Karpas-422 (cell line): ENCODE results near the gene LRRC15. TPM values are rescaled to one million over a fixed set of nuclear protein-coding genes. Genes with fewer than 3 reads are reported as not detected.

Source experiments
- DNase-seq: peaks from one replicate; pipeline ENCODE4 v3.0.0-alpha.2; 2015
- H2AFZ ChIP-seq: fragments of 200-600 bp; sonication (generic); 2 replicates; pipeline ENCODE4 v1.6.1; 2014; ENCODE audit warnings: antibody characterized with exemption, low read length, mixed read lengths
- H3K27ac ChIP-seq: fragments of 200-600 bp; sonication (generic); 2 replicates; pipeline ENCODE4 v1.5.1; 2014; ENCODE audit warnings: mild to moderate bottlenecking, low read length, moderate library complexity
- H3K27me3 ChIP-seq: fragments of 200-600 bp; sonication (generic); 2 replicates; pipeline ENCODE4 v1.6.1; 2014; ENCODE audit warnings: low read length, mixed read lengths
- H3K36me3 ChIP-seq: fragments of 200-600 bp; sonication (generic); 2 replicates; pipeline ENCODE4 v1.6.1; 2014; ENCODE audit warnings: low read length, mixed read lengths; ENCODE audit not compliant: insufficient read depth
- H3K4me1 ChIP-seq: fragments of 200-600 bp; sonication (generic); 2 replicates; pipeline ENCODE4 v1.6.1; 2014; ENCODE audit warnings: mild to moderate bottlenecking, low read length, mixed read lengths
- H3K4me2 ChIP-seq: fragments of 200-600 bp; sonication (generic); 2 replicates; pipeline ENCODE4 v1.6.1; 2014; ENCODE audit warnings: low read length, low read depth, mild to moderate bottlenecking; ENCODE audit not compliant: poor library complexity, severe bottlenecking
- H3K4me3 ChIP-seq: fragments of 200-600 bp; sonication (generic); 2 replicates; pipeline ENCODE4 v1.5.1; 2014; ENCODE audit warnings: mild to moderate bottlenecking, antibody characterized with exemption, low read length, mixed read lengths
- H3K79me2 ChIP-seq: fragments of 200-600 bp; sonication (generic); 2 replicates; pipeline ENCODE4 v1.6.1; 2014; ENCODE audit warnings: mild to moderate bottlenecking, low read length, mixed read lengths
- H3K9ac ChIP-seq: fragments of 200-600 bp; sonication (generic); 2 replicates; pipeline ENCODE4 v1.6.0; 2014; ENCODE audit warnings: low read length
- H3K9me2 ChIP-seq: fragments of 200-600 bp; sonication (generic), shearing (Covaris generic); replicated peaks from 2 replicates; pipeline ENCODE4 v1.6.0; 2014; ENCODE audit warnings: mild to moderate bottlenecking, low read length, moderate library complexity; ENCODE audit not compliant: insufficient read depth
- H3K9me3 ChIP-seq: fragments of 300-700, 200-600 bp; sonication (generic); 2 replicates; pipeline ENCODE4 v1.6.1; 2014; ENCODE audit warnings: low read length, mixed read lengths
- H4K20me1 ChIP-seq: fragments of 200-600 bp; sonication (generic); 2 replicates; pipeline ENCODE4 v1.6.1; 2014; ENCODE audit warnings: mild to moderate bottlenecking, antibody characterized with exemption, low read length, low read depth; ENCODE audit not compliant: insufficient read depth
- total RNA-seq: library from RNA; depleted of rRNA; stranded (reverse); fragments of >200 nt; shearing (Covaris generic); gene quantifications from 2 replicates; pipeline ENCODE4 v1.2.3, GENCODE V29; 2014; ENCODE audit warnings: low replicate concordance

LRRC15 gene
- total RNA-seq, 1 experiment from 2014 or later, result not detected

GRCh38 chr3:194333212-194333980, 36.1 kb downstream of the LRRC15 start:
- Histone ChIP-seq H3K79me2 (no peaks in the 10 kb centered on the region), H3K4me3 (no peak overlapping the region), H3K36me3 (no peaks in the 10 kb centered on the region), H3K9me2 (no peaks in the 10 kb centered on the region), H2AFZ (no peak overlapping the region), H3K27ac (no peak overlapping the region), H3K4me1 (0 out of 2 replicates have a peak, but pooled peaks cover 2% of the 10 kb centered on the region), H3K27me3 (no peaks in the 10 kb centered on the region), H3K4me2 (peak overlapping the region; percentile 27), H3K9me3 (no peaks in the 10 kb centered on the region), H3K9ac (no peak overlapping the region), H4K20me1 (no peaks in the 10 kb centered on the region; the same call in 1 of the 2 replicates)
- peak; percentile 94 for DNase-seq

GRCh38 chr3:194332858-194333211, 36.7 kb downstream of the LRRC15 start:
- H3K27ac ChIP-seq, result no peak overlapping the region
- no peaks in the 10 kb centered on the region for H3K79me2 ChIP-seq
- 0 out of 2 replicates have a peak, but pooled peaks cover 2% of the 10 kb centered on the region for H3K4me1 ChIP-seq
- no peak overlapping the region for H2AFZ ChIP-seq
- no peak overlapping the region for H3K9ac ChIP-seq
- DNase-seq, result no peak
- no peak overlapping the region for H3K4me3 ChIP-seq
- no peaks in the 10 kb centered on the region for H3K9me2 ChIP-seq
- H3K4me2 ChIP-seq, result no peak overlapping the region
- no peaks in the 10 kb centered on the region; the same call in 1 of the 2 replicates for H4K20me1 ChIP-seq
- H3K36me3 ChIP-seq, result no peaks in the 10 kb centered on the region
- H3K9me3 ChIP-seq, result no peaks in the 10 kb centered on the region
- H3K27me3 ChIP-seq, result no peaks in the 10 kb centered on the region

- Histone ChIP-seq H3K27me3 (no peaks in the 10 kb centered on the region), H3K4me3 (no peak overlapping the region), H3K9me3 (peaks cover 16% of the 10 kb centered on the region; the same call in 1 of the 2 replicates), H2AFZ (no peak overlapping the region), H3K9ac (no peak overlapping the region), H3K4me2 (no peak overlapping the region), H3K27ac (no peak overlapping the region), H3K4me1 (0 out of 2 replicates have a peak, but pooled peaks cover 2% of the 10 kb centered on the region), H3K79me2 (no peaks in the 10 kb centered on the region), H3K36me3 (no peaks in the 10 kb centered on the region), H4K20me1 (no peaks in the 10 kb centered on the region; the same call in 1 of the 2 replicates), H3K9me2 (no peaks in the 10 kb centered on the region)
- no peak for DNase-seq
Observed at GRCh38 chr3:194330579-194330978, 39.0 kb downstream of the LRRC15 start.

- H3K4me1 ChIP-seq, result 0 out of 2 replicates have a peak, but pooled peaks cover 2% of the 10 kb centered on the region
- no peaks in the 10 kb centered on the region; the same call in 1 of the 2 replicates for H4K20me1 ChIP-seq
- no peak overlapping the region for H3K27ac ChIP-seq
- no peaks in the 10 kb centered on the region for H3K27me3 ChIP-seq
- no peaks in the 10 kb centered on the region for H3K36me3 ChIP-seq
- no peak for DNase-seq
- H3K9me2 ChIP-seq, result no peaks in the 10 kb centered on the region
- no peak overlapping the region for H3K9ac ChIP-seq
- H3K79me2 ChIP-seq, result no peaks in the 10 kb centered on the region
- H3K9me3 ChIP-seq, result peaks cover 19% of the 10 kb centered on the region; the same call in 1 of the 2 replicates
- H2AFZ ChIP-seq, result no peak overlapping the region
- no peak overlapping the region for H3K4me2 ChIP-seq
- H3K4me3 ChIP-seq, result no peak overlapping the region
Observed at GRCh38 chr3:194330160-194330559, 39.4 kb downstream of the LRRC15 start.

GRCh38 chr3:194329583-194329965, 40.0 kb downstream of the LRRC15 start:
- no peaks in the 10 kb centered on the region for H3K36me3 ChIP-seq
- no peak for DNase-seq
- H3K27me3 ChIP-seq, result no peaks in the 10 kb centered on the region
- no peak overlapping the region for H3K4me3 ChIP-seq
- no peaks in the 10 kb centered on the region for H3K79me2 ChIP-seq
- no peak overlapping the region for H3K4me2 ChIP-seq
- H2AFZ ChIP-seq, result no peak overlapping the region
- H3K9me2 ChIP-seq, result no peaks in the 10 kb centered on the region
- H3K4me1 ChIP-seq, result 0 out of 2 replicates have a peak, but pooled peaks cover 2% of the 10 kb centered on the region
- no peaks in the 10 kb centered on the region; the same call in 1 of the 2 replicates for H4K20me1 ChIP-seq
- H3K9me3 ChIP-seq, result peaks cover 25% of the 10 kb centered on the region; the same call in 1 of the 2 replicates
- no peak overlapping the region for H3K9ac ChIP-seq
- H3K27ac ChIP-seq, result no peak overlapping the region

GRCh38 chr3:194328942-194329582, 40.5 kb downstream of the LRRC15 start:
- Histone ChIP-seq H3K9me3 (peaks cover 25% of the 10 kb centered on the region; the same call in 1 of the 2 replicates), H3K4me2 (no peak overlapping the region), H3K9ac (no peak overlapping the region), H2AFZ (no peak overlapping the region), H3K79me2 (no peaks in the 10 kb centered on the region), H3K4me3 (no peak overlapping the region), H3K27me3 (no peaks in the 10 kb centered on the region), H3K4me1 (0 out of 2 replicates have a peak, but pooled peaks cover 2% of the 10 kb centered on the region), H3K36me3 (no peaks in the 10 kb centered on the region), H4K20me1 (no peaks in the 10 kb centered on the region; the same call in 1 of the 2 replicates), H3K9me2 (no peaks in the 10 kb centered on the region), H3K27ac (no peak overlapping the region)
- no peak for DNase-seq

- H3K4me2 ChIP-seq, result no peak overlapping the region
- no peak for DNase-seq
- H3K27ac ChIP-seq, result no peak overlapping the region
- H3K9me3 ChIP-seq, result peaks cover 25% of the 10 kb centered on the region; the same call in 1 of the 2 replicates
- H3K4me3 ChIP-seq, result no peak overlapping the region
- no peaks in the 10 kb centered on the region for H3K79me2 ChIP-seq
- no peak overlapping the region for H2AFZ ChIP-seq
- no peaks in the 10 kb centered on the region for H3K27me3 ChIP-seq
- no peaks in the 10 kb centered on the region for H3K36me3 ChIP-seq
- no peak overlapping the region for H3K9ac ChIP-seq
- H3K4me1 ChIP-seq, result no peaks in the 10 kb centered on the region
- H3K9me2 ChIP-seq, result no peaks in the 10 kb centered on the region
- no peaks in the 10 kb centered on the region; the same call in 1 of the 2 replicates for H4K20me1 ChIP-seq
Observed at GRCh38 chr3:194328053-194328657, 41.4 kb downstream of the LRRC15 start.
